Left ventricle myocardium inferior (tissue), 1 donor: ENCODE data around the gene PELO. TPM values are rescaled to one million over a fixed set of nuclear protein-coding genes. Genes with fewer than 3 reads are reported as not detected.

Experiments used
- DNase-seq: peaks from one replicate; pipeline ENCODE4 v3.0.0-alpha.2; 2020
- H3K27ac ChIP-seq: fragments of 200-600 bp; replicated peaks from 2 replicates; pipeline ENCODE4 v1.8.0; 2021
- H3K27me3 ChIP-seq: fragments of 200-600 bp; 2 replicates; pipeline ENCODE4 v1.8.0; 2021; ENCODE audit warnings: low read depth
- H3K36me3 ChIP-seq: fragments of 200-600 bp; 2 replicates; pipeline ENCODE4 v1.8.0; 2021
- H3K4me1 ChIP-seq: fragments of 200-600 bp; 2 replicates; pipeline ENCODE4 v1.8.0; 2021
- H3K4me3 ChIP-seq: fragments of 200-600 bp; 2 replicates; pipeline ENCODE4 v1.8.0; 2021; ENCODE audit warnings: mild to moderate bottlenecking, moderate library complexity
- H3K9me3 ChIP-seq: fragments of 200-600 bp; replicated peaks from 2 replicates; pipeline ENCODE4 v1.8.0; 2021
- CTCF ChIP-seq: fragments of 200-600 bp; IDR thresholded peaks from 2 replicates; pipeline ENCODE4 v1.8.0; 2021; ENCODE audit warnings: antibody characterized with exemption, mild to moderate bottlenecking, borderline replicate concordance
- intact Hi-C: fragments of 100-400 bp; cut with micrococcal nuclease; formaldehyde crosslinking; loops from one replicate; pipeline ENCODE4 v1.11.0; 2022
- total RNA-seq: library from RNA; stranded (reverse); fragmentation: NEBNext Ultra II Directional; extraction: Animal tissue kit (Norgen Biotek cat#: 25700); gene quantifications from one replicate; pipeline ENCODE4 v1.2.1, GENCODE V29; 2021
- donor health status: DM: no; HTN: yes; CAD: no; lungs with severe emphysema.

The PELO gene
- total RNA-seq, 1 donor from 2014 or later, result 19.7 TPM

GRCh38 chr5:52827815-52828214 is 40.1 kb downstream of the PELO start:
- intact Hi-C loops, result no loop called here
- no peak overlapping the region for H3K27ac ChIP-seq
- H3K4me1 ChIP-seq, result peaks cover 13% of the 10 kb centered on the region

GRCh38 chr5:52829664-52830063 is 41.9 kb downstream of the PELO start:
- no peak for TF ChIP-seq CTCF
- peaks cover 15% of the 10 kb centered on the region for H3K4me1 ChIP-seq
- H3K27ac ChIP-seq, result no peak overlapping the region
- DNase-seq, result no peak
- H3K36me3 ChIP-seq, result peaks cover 8% of the 10 kb centered on the region
- peaks cover 8% of the 10 kb centered on the region for H3K9me3 ChIP-seq
- H3K27me3 ChIP-seq, result no peaks in the 10 kb centered on the region
- intact Hi-C loops, result no loop called here
- no peak overlapping the region for H3K4me3 ChIP-seq

More at GRCh38 chr5:52827815-52828214, 40.1 kb downstream of the PELO start:
- H3K4me3 ChIP-seq, result no peak overlapping the region
- TF ChIP-seq CTCF, result no peak
- no peaks in the 10 kb centered on the region for H3K27me3 ChIP-seq
- H3K36me3 ChIP-seq, result peaks cover 8% of the 10 kb centered on the region
- no peak for DNase-seq
- H3K9me3 ChIP-seq, result peaks cover 8% of the 10 kb centered on the region

- Histone ChIP-seq H3K4me1 (peaks cover 15% of the 10 kb centered on the region), H3K27me3 (no peaks in the 10 kb centered on the region), H3K36me3 (peaks cover 8% of the 10 kb centered on the region), H3K9me3 (peaks cover 8% of the 10 kb centered on the region), H3K4me3 (no peak overlapping the region), H3K27ac (no peak overlapping the region)
- intact Hi-C loops, result no loop called here
- TF ChIP-seq CTCF, result no peak
- DNase-seq, result no peak
Observed at GRCh38 chr5:52830650-52831049, 42.9 kb downstream of the PELO start.

GRCh38 chr5:52831786-52832511 is 44.2 kb downstream of the PELO start:
- peaks cover 8% of the 10 kb centered on the region for H3K9me3 ChIP-seq
- H3K4me3 ChIP-seq, result no peak overlapping the region
- no peak for TF ChIP-seq CTCF
- intact Hi-C loops, result no loop called here
- peaks cover 8% of the 10 kb centered on the region for H3K36me3 ChIP-seq
- no peaks in the 10 kb centered on the region for H3K27me3 ChIP-seq
- no peak for DNase-seq
- H3K4me1 ChIP-seq, result peaks cover 16% of the 10 kb centered on the region
- H3K27ac ChIP-seq, result no peak overlapping the region

GRCh38 chr5:52834320-52834719 is 46.6 kb downstream of the PELO start:
- intact Hi-C loops, result no loop called here
- no peak overlapping the region for H3K4me3 ChIP-seq
- no peaks in the 10 kb centered on the region for H3K36me3 ChIP-seq
- no peaks in the 10 kb centered on the region for H3K9me3 ChIP-seq
- H3K27ac ChIP-seq, result no peak overlapping the region
- no peak for TF ChIP-seq CTCF
- DNase-seq, result no peak
- peaks cover 27% of the 10 kb centered on the region for H3K4me1 ChIP-seq
- H3K27me3 ChIP-seq, result no peaks in the 10 kb centered on the region
